HAP-1 (cell line): ENCODE measurements around the gene TMEM212.

Experiments
- DNase-seq, 2 experiments: peaks; one replicate each; pipeline ENCODE4 v3.0.0-alpha.2; 2016 to 2020; ENCODE audit warnings: low spot score in 2 of 2
- H3K27me3 ChIP-seq: fragments of 250-450 bp; sonication (Bioruptor Pico); 2 replicates; pipeline ENCODE4 v1.5.1; 2020; ENCODE audit warnings: low read depth, mild to moderate bottlenecking, moderate library complexity
- H3K36me3 ChIP-seq: fragments of 250-450 bp; sonication (Bioruptor Pico); replicated peaks from 2 replicates; pipeline ENCODE4 v1.5.1; 2020; ENCODE audit warnings: mild to moderate bottlenecking
- H3K4me1 ChIP-seq: fragments of 250-450 bp; sonication (Bioruptor Pico); 2 replicates; pipeline ENCODE4 v1.5.1; 2020; ENCODE audit warnings: mild to moderate bottlenecking
- H3K4me3 ChIP-seq: fragments of 250-450 bp; sonication (Bioruptor Pico); 2 replicates; pipeline ENCODE4 v1.5.1; 2020; ENCODE audit warnings: mild to moderate bottlenecking, moderate library complexity
- H3K9me3 ChIP-seq: fragments of 250-450 bp; sonication (Bioruptor Pico); 2 replicates; pipeline ENCODE4 v1.5.1; 2020; ENCODE audit warnings: mild to moderate bottlenecking, moderate library complexity
- in situ Hi-C: fragments of 300-500 bp; cut with MboI; formaldehyde crosslinking; loops from 3 replicates; pipeline ENCODE4 v1.14.3; 2020; ENCODE audit warnings: low sequenced_read_pairs, inconsistent platforms, mixed read lengths

The TMEM212 gene

DNA sequence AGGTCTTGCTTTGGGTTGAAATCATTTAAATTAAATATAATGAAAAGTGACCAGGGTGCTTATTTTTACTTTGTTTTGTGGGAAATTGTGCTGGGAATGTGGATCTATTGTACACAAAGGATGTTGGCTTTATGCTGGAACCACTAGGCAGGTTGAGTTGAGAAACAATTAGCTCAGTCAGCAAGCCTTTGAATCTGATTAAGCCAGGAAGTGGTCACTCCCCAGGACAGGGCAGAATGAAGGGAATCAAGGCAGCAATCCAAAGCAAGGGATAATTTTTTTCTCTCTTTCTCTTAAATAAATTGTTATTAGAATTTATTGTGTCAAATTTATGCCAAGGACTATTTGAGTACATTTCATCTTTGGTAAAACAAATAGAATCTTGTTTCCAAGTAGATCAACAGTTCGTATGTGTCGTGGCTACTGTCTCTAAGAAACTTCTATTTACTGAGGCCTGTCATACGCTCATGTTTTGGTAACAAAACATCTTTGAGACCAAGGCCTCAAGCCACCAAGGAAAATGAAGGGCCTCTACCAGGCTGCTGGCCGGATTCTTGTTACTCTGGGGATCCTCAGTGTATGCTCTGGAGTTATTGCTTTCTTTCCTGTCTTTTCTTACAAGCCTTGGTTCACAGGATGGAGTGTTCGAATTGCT lies at the start of gene TMEM212:
Gene TMEM212 (plus strand): TSS at position 486 of the 655 bp plus-strand sequence. CDS start 35 bp downstream, at position 521.
- in situ Hi-C loops: no loop called here
- no peak for DNase-seq
- Histone ChIP-seq H3K4me3 (no peak within 1 kb of the TSS), H3K4me1 (0 out of 2 replicates have a peak, but pooled peaks cover 2% of the 10 kb centered on the region), H3K27me3 (no peaks in the 10 kb centered on the region), H3K9me3 (no peaks in the 10 kb centered on the region), H3K36me3 (no peaks in the 10 kb centered on the region)

DNA sequence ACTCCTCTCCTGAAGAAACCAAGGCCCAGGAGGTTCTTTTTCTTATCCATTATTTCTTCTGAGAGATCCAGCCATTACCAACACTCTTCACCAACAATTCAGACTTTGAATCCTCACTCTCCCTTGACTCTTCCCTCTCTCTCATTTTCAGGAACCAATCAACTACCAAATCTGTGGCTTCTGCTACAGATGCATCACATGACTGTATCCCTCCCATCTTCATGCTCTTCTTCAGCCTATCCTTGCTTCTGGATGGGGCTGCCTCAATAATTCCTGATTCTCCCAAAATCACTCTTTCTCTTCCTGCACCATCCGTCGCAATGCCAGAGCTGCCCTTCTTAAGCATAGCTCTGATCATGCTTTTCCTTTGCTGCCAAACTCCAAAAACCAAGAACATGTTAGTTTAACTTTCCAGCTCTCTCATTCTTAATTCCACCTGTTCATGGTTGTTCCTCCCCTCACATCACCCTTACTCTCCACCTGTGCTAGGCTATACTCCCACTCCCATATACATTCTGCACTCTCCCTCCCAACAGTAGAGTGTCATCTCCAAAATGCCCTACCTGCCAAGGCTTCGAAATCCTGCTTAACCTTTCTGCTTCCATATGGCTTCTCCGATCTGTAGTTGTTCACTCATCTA lies 46.4 kb upstream of the TMEM212 start:
- Histone ChIP-seq H3K4me1 (peaks cover 5% of the 10 kb centered on the region), H3K27me3 (no peaks in the 10 kb centered on the region), H3K36me3 (no peaks in the 10 kb centered on the region), H3K4me3 (no peak overlapping the region), H3K9me3 (no peaks in the 10 kb centered on the region)
- DNase-seq: no peak
- in situ Hi-C loops: no loop called here

DNA sequence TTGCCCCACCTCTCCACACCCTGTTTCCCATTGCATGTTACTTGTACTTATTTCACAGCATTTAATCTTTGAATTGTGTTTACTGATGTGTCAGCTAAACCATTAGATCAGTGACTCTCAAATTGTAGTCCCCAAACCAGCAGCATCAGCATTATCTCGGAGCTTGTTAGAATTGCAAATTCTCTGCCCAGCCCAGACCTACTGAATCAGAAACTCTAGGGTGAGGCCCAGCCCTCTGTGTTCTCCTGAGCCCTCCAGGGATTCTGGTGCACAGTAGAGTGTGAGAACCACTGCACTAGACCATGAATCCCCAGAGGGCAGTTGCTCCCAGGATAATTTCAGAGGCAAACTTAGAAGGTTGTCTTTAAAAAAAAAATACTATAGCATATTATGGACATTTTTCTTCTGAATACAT lies 45.9 kb upstream of the TMEM212 start:
- H3K9me3 ChIP-seq: no peaks in the 10 kb centered on the region
- no peaks in the 10 kb centered on the region for H3K27me3 ChIP-seq
- H3K4me1 ChIP-seq: no peaks in the 10 kb centered on the region; the same call in 1 of the 2 replicates
- H3K36me3 ChIP-seq: no peaks in the 10 kb centered on the region
- no peak for DNase-seq
- no peak overlapping the region for H3K4me3 ChIP-seq
- in situ Hi-C loops: no loop called here

DNA sequence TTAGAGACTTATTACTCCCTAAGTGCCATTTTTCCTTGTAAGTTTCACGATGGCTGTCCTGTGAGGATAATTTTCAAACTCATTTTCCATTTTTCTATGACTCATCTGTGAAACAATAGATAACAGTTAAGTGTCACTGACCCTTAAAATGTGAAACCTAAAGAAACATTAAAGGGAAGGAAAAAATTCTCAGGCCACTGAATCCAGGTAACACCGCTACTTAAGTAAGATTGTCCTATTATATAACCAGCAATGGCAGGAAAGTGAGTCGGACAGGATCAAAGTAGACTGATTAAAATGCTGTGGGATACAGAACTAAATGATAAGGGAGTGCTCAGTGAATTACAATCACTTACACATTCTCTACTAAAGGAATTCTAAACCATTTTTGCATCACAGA lies 45.3 kb upstream of the TMEM212 start:
- in situ Hi-C loops: no loop called here
- H3K27me3 ChIP-seq: no peaks in the 10 kb centered on the region
- H3K36me3 ChIP-seq: no peaks in the 10 kb centered on the region
- H3K9me3 ChIP-seq: no peaks in the 10 kb centered on the region
- no peak for DNase-seq
- H3K4me1 ChIP-seq: no peaks in the 10 kb centered on the region; the same call in 1 of the 2 replicates
- no peak overlapping the region for H3K4me3 ChIP-seq

DNA sequence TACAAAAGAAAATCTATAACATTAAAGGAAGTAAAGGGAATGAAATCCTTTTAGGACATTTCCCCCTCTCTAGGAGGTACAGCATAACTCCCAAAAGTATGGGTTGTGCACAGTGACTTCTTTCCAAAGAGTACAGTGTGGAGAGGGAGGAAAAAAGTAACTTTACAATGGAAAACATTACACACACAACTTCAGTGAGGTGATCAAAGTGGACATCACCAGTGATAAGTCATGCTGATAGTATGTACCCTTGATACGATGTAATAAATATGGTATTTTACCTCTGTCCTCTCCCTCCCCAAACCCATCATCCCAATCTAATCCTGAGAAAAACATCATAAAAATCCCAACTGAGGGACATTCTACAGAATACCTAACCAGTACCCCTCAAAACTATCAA lies 43.6 kb upstream of the TMEM212 start:
- no peaks in the 10 kb centered on the region for H3K9me3 ChIP-seq
- in situ Hi-C loops: no loop called here
- no peak for DNase-seq
- H3K4me3 ChIP-seq: no peak overlapping the region
- H3K36me3 ChIP-seq: no peaks in the 10 kb centered on the region
- H3K4me1 ChIP-seq: no peaks in the 10 kb centered on the region; the same call in 1 of the 2 replicates
- H3K27me3 ChIP-seq: no peaks in the 10 kb centered on the region

DNA sequence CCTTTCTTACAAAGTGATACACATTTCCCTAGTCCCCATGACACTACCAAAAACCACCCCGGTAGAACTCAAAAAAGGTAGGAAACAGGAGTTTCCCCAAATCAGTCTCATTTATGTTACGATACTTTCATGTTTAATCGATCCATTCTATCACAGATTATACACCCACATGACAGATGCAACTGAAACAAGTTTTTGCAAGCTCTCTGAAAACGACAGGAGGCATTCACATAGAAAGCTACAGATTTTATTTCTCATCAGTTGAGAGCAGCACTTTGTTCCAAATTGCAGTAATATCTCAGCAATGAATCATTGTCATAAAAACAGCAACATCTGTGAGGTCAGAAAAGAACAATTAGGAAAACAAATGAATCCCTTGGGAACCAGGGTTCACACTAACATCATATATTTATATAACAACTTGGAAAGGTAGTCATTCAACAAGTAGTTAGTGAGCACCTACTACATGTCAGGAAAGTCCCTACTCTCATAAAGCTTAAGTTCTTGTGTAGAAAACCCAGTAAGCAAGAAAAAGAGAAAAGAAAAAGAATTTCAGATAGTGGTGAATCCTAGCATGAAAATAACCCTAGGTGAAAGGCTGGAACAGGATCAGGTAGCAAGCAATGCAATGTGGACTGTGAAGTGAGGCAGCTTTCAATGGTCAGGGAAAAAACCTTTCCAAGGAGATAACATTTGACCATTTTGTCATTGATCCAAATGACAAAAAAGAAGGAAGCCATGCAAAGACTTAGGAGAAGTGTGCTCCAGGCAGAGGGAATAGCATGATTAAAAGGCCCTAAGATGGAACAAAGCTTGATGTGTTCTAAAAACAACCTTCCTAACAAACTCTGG lies 41.2 kb upstream of the TMEM212 start:
- in situ Hi-C loops: no loop called here
- no peak for DNase-seq
- Histone ChIP-seq H3K36me3 (no peaks in the 10 kb centered on the region), H3K27me3 (no peaks in the 10 kb centered on the region), H3K4me1 (no peaks in the 10 kb centered on the region), H3K4me3 (no peak overlapping the region), H3K9me3 (no peaks in the 10 kb centered on the region)

DNA sequence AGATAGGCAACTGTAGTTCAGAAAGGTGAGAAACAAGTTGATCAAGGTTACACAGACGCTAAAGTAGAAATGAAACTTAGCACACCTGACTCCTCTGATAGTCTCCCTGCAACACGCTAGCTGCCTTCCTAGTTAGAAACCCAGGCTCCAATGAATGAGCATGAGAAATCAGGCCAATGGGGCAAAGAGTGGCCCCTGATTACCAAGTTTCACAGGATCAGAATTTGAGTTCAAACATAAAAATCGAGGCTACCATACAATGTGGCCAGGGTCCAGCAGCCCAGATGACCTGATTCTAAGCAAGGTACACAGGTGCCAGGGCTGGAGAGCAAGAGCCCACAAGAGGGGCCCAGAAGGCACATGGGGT lies 40.6 kb upstream of the TMEM212 start:
- DNase-seq: no peak
- in situ Hi-C loops: no loop called here

DNA sequence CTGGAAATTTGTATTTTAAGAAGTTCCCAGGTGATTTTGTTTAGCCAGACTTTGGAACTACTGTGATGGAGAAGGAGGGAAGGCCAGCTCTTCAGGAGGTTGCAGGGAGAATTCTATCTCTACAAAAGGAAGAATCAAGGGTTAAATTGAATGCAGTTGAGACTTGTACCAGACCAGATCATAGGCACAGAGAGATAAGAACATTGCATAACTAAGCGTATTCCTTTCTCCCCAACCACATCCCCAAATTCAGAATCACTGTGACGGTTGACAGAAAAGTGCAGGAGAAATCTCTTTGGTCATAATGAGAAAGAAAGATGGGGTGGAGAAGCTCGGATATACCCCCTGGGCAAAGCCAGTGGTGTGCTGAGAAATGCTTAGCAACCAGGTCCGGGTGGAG lies 40.1 kb upstream of the TMEM212 start:
- no peaks in the 10 kb centered on the region for H3K27me3 ChIP-seq
- no peak overlapping the region for H3K4me3 ChIP-seq
- DNase-seq: no peak
- H3K4me1 ChIP-seq: no peaks in the 10 kb centered on the region
- in situ Hi-C loops: no loop called here
- H3K36me3 ChIP-seq: no peaks in the 10 kb centered on the region
- no peaks in the 10 kb centered on the region for H3K9me3 ChIP-seq

More for the DNA sequence above, 40.6 kb upstream of the TMEM212 start:
- H3K36me3 ChIP-seq: no peaks in the 10 kb centered on the region
- no peaks in the 10 kb centered on the region for H3K9me3 ChIP-seq
- no peaks in the 10 kb centered on the region for H3K27me3 ChIP-seq
- no peak overlapping the region for H3K4me3 ChIP-seq
- H3K4me1 ChIP-seq: no peaks in the 10 kb centered on the region

DNA sequence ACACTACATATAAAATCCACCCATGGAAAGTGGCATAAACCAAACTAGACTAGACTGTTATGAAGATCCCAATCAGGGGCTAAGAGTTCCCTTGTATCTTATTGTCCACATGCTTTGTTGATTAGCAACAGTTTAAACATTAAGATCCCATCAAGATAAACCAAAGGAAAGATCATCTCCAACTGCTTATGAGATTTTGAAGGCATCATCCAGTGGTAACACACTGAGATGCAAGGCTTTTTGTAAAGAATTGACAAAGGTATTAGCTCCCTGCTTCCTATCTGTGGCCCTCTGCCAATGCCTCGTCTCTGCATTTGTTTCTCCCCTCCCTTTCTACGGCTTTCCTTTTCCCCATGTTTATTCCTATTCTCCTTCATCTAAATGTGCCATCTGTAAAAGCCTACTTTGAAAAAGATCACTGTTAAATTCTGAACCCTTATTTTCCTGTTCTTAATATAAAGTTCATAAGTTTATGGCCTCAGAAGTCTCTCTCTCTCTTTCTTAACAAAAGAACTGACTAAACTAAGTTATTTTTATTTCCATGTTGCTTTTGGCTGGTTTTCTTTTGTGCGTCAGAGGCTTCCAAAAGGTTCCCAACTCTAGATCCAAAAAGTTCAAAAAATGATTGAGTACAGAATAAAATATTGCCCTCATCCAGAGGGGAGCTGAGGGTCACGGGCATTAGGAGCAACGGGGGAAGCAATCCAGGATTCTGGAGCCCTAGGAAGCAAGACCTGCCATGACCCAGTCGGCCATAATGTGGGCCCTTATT lies 38.3 kb upstream of the TMEM212 start:
- in situ Hi-C loops: no loop called here
- H3K36me3 ChIP-seq: no peaks in the 10 kb centered on the region

DNA sequence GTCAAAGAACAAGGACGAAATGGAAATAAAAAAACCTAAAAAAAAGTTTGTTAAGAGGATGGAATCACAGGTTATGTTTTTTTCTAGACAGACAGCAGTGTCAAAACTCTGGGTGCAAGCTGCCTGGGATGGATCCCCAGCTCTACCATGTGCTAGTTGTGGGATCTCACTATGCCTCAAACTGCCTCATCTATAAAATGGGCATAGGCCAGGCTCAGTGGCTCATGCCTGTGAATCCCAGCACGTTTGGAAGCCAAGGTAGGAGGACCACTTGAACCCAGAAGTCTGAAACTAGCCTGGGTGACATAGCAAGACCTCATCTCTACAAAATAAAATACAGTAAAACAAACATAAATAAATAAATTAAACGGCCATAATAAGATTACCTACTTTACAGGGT lies 37.5 kb upstream of the TMEM212 start:
- Histone ChIP-seq H3K4me3 (no peak overlapping the region), H3K36me3 (no peaks in the 10 kb centered on the region), H3K4me1 (peaks cover 7% of the 10 kb centered on the region), H3K27me3 (no peaks in the 10 kb centered on the region), H3K9me3 (no peaks in the 10 kb centered on the region)
- in situ Hi-C loops: no loop called here
- no peak for DNase-seq

More for the DNA sequence above, 38.3 kb upstream of the TMEM212 start:
- no peaks in the 10 kb centered on the region for H3K27me3 ChIP-seq
- H3K4me3 ChIP-seq: no peak overlapping the region
- H3K9me3 ChIP-seq: no peaks in the 10 kb centered on the region
- DNase-seq: no peak
- H3K4me1 ChIP-seq: peaks cover 5% of the 10 kb centered on the region; the same call in 1 of the 2 replicates

DNA sequence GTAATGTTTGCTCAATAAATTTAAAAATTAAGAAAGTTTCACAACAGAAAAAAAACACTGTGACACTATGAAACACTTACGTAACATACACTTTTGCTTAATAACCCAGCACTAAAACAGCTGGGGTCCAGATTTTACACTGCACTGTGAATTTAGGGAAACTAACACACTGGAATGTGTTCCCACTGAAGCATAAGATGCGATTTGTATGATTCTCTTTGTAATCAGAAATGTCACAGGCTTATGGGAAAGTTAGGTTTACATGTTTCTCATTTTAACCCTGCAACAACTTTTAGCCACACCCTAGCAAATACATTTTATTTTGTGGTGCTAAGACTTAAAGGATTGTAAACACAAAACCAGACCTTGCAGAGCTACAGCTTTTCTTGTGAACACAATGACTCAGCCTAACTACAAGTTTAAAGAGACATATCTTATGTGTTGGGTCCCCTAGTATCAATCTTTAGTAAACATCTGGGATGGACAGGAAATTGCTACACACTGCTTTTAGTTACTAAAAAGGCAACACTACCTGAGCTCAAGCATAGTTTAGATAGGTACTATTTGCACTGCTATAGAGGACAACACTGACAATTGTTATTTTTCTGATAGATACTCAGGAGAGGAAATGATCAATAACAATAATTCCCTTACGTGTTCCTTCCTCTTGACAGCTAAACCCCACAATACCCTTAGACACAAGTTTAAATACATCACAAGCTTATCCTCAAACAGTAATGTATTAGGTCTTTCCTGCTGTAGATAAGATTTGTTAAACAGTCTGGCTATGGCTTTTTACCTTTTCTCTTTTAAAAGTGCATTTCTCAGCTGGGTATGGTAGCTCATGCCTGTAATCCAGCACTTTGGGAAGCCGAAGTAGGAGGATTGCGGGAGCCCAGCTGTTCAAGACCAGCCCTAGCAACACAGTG lies 36.7 kb upstream of the TMEM212 start:
- Histone ChIP-seq H3K36me3 (no peaks in the 10 kb centered on the region), H3K4me3 (no peak overlapping the region), H3K9me3 (no peaks in the 10 kb centered on the region), H3K27me3 (no peaks in the 10 kb centered on the region), H3K4me1 (peaks cover 15% of the 10 kb centered on the region)
- no peak for DNase-seq
- in situ Hi-C loops: no loop called here

DNA sequence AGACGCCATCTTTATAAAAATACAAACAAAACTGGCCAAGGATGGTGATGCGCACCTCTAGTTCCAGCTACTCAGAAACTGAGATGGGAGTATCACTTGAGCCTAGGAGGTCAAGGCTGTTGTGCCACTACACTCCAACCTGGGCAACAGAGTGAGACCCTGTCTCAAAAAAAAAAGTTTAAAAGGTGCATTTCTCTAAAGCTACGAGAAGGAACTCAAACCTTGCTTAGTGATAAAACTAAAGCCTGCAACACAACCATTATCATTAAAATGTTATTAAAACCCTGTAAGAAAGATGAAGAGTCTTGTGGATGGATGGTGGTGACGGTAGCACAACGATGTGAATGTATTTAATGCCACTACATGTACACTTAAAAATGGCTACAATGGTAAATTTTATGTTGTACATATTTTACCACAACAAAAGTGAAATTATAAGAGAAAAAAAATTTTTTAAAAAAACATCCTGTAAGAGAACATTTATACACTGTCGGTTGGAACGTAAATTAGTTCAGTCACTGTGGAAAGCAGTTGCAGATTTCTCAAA lies 35.9 kb upstream of the TMEM212 start:
- H3K4me3 ChIP-seq: no peak overlapping the region
- no peaks in the 10 kb centered on the region for H3K36me3 ChIP-seq
- H3K27me3 ChIP-seq: no peaks in the 10 kb centered on the region
- in situ Hi-C loops: no loop called here
- H3K4me1 ChIP-seq: peaks cover 23% of the 10 kb centered on the region
- no peak for DNase-seq
- no peaks in the 10 kb centered on the region for H3K9me3 ChIP-seq
